ENCODE results near the gene DNAH14. TPM values are rescaled to one million over a fixed set of nuclear protein-coding genes. Genes with fewer than 3 reads are reported as not detected.

The DNAH14 gene
- total and polyA plus RNA-seq, 2 of the 8 experiments (the other 6 are each of a cell fraction or from before 2014, with no cell fraction given), result 8.4 to 40.7 TPM

- CTCF ChIA-PET (ENCODE audit: partially characterized antibody), result no interaction called here
- TF ChIP-seq MAX (IDR thresholded peaks at IDR 0.05) (no peak), SP1 (IDR thresholded peaks at IDR 0.05; ENCODE audit: low read depth, low read length) (no peak)
Measured at GRCh38 chr1:225228871-225229303, 299.4 kb downstream of the DNAH14 start.

More at GRCh38 chr1:225228871-225229303, 299.4 kb downstream of the DNAH14 start:
- no peaks in the 10 kb centered on the region for H3K79me1 ChIP-seq (ENCODE audit: low read depth, low read length)
- DNase-seq (ENCODE audit: low read depth in 1 of 2, low spot score in 2 of 2) (no peak), FAIRE-seq (no peak)
- H2BK120ac ChIP-seq (replicated peaks; ENCODE audit: low read depth, low read length), result no peak overlapping the region
- H3K9ac ChIP-seq (replicated peaks in 1 of 4; ENCODE audit: extremely low read depth in 1 of 4, low read depth in 3 of 4, low read length in 3 of 4), result no peak overlapping the region
- no peaks in the 10 kb centered on the region for H4K20me1 ChIP-seq (replicated peaks in 1 of 2; ENCODE audit: control insufficient read depth in 1 of 2, insufficient read depth in 2 of 2, low read length in 2 of 2)
- no peak overlapping the region for H2BK20ac ChIP-seq (ENCODE audit: low read length)
- no peak overlapping the region for H3K27ac ChIP-seq (ENCODE audit: low read depth, low read length)
- no peak overlapping the region for H2AFZ ChIP-seq (ENCODE audit: low read length)
- H3K23ac ChIP-seq (ENCODE audit: insufficient read length), result no peak overlapping the region
- no peaks in the 10 kb centered on the region for H3K9me3 ChIP-seq (ENCODE audit: insufficient read depth in 2 of 2, low read depth in 1 of 2, low read length in 1 of 2)
- no peak overlapping the region for H3K4me3 ChIP-seq (ENCODE audit: extremely low read depth in 1 of 4, insufficient read depth in 2 of 4, low read depth in 3 of 4, low read length in 4 of 4)
- no peak overlapping the region for H3K56ac ChIP-seq (replicated peaks; ENCODE audit: insufficient read length, low read depth, low read length)
- no peaks in the 10 kb centered on the region for H3K36me3 ChIP-seq (ENCODE audit: control insufficient read depth in 2 of 4, insufficient read depth in 4 of 4, low read length in 3 of 4)
- H3K18ac ChIP-seq (ENCODE audit: extremely low read depth, low read length), result no peak overlapping the region
- no peaks in the 10 kb centered on the region for H3K4me1 ChIP-seq (replicated peaks in 1 of 4; ENCODE audit: control insufficient read depth in 3 of 4, insufficient read depth in 4 of 4, low read length in 3 of 4)
- H3K27me3 ChIP-seq (replicated peaks in 1 of 4; ENCODE audit: control insufficient read depth in 3 of 4, extremely low read depth in 1 of 4, insufficient read depth in 3 of 4, low read length in 3 of 4), result peaks cover 0 to 1% (median 0%) of the 10 kb centered on the region in 4 experiments; a peak in 1 of 7 replicates
- H3K14ac ChIP-seq (ENCODE audit: insufficient read length), result no peak overlapping the region
- H4K8ac ChIP-seq (ENCODE audit: extremely low read depth, insufficient read depth, low read length), result no peak overlapping the region
- H3K4ac ChIP-seq (replicated peaks; ENCODE audit: insufficient read length, low read depth, low read length), result no peak overlapping the region
- POLR2A ChIA-PET (ENCODE audit: partially characterized antibody), result no interaction called here
- no peak overlapping the region for H2BK15ac ChIP-seq (ENCODE audit: low read length)
- H4K5ac ChIP-seq (ENCODE audit: insufficient read length, low read depth, low read length), result no peak overlapping the region
- no peak overlapping the region for H2BK12ac ChIP-seq (ENCODE audit: low read depth, low read length)
- H3K23me2 ChIP-seq (ENCODE audit: low read depth, low read length), result no peaks in the 10 kb centered on the region
- no peak overlapping the region for H2BK5ac ChIP-seq (ENCODE audit: low read depth, low read length)
- no peak overlapping the region for H3K4me2 ChIP-seq (ENCODE audit: insufficient read depth in 1 of 2, low read depth in 2 of 2, low read length in 2 of 2)
- H2AK5ac ChIP-seq (ENCODE audit: low read depth, low read length), result no peak overlapping the region
- WGBS, 2 experiments (ENCODE audit: extremely low coverage in 1 of 2, insufficient coverage in 1 of 2, insufficient read length in 1 of 2, insufficient replicate concordance in 2 of 2, low coverage in 1 of 2, low lambda C conversion rate in 2 of 2, missing lambda C conversion rate in 1 of 2), result 89% methylated on average over 8 of the region's 8 CpGs; no CpG with 5 or more reads in 1 of the 2 experiments
- no peaks in the 10 kb centered on the region for H3K79me2 ChIP-seq (ENCODE audit: control insufficient read depth in 1 of 2, insufficient read depth in 2 of 2, low read length in 2 of 2)
- H4K91ac ChIP-seq (replicated peaks; ENCODE audit: insufficient read length, low read length), result no peak overlapping the region

All from H1 (cell line).